Retina (tissue), 1 donor: ENCODE measurements around the gene LRRN3.
A peak's percentile ranks its signal among the peaks of the same experiment; 100 is the strongest.
"Not testable (repeated sequence)": the region's sequence is repeated elsewhere in the genome, so short reads cannot be mapped to it uniquely, and the experiment has no call there.

ENCODE experiments used
- DNase-seq: peaks from one replicate; pipeline ENCODE4 v3.0.0-alpha.2; 2016

LRRN3 gene

DNA sequence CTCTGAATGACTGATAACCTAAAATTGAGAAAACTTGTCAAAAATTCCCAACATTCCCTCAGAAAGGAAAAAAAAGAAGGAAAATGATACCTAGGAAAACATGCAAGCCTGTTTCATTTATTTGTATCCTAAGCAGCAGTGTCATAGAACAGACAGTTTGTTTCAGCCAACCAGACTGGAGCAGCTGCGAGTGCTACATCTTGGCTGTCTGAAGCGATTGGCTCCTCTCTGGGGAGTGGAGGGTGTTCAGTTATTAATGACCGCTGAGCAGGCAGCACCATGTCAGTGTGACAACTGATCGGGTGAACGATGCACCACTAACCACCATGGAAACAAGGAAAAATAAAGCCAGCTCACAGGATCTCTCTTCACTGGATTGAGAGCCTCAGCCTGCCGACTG is at the start of gene LRRN3:
TSS of gene LRRN3 (plus strand) at position 282 of the 400 bp plus-strand sequence. CDS start 31,646 bp downstream, outside the sequence.
- peak; percentile 78 for DNase-seq

- no peak for DNase-seq
These were observed 49.4 kb upstream of the LRRN3 start for GRCh38 chr7:111041577-111041976.

- no peak for DNase-seq
These were observed 48.1 kb upstream of the LRRN3 start for GRCh38 chr7:111042842-111043241.

- no peak for DNase-seq
These were observed 47.4 kb upstream of the LRRN3 start for GRCh38 chr7:111043561-111043960.

DNA sequence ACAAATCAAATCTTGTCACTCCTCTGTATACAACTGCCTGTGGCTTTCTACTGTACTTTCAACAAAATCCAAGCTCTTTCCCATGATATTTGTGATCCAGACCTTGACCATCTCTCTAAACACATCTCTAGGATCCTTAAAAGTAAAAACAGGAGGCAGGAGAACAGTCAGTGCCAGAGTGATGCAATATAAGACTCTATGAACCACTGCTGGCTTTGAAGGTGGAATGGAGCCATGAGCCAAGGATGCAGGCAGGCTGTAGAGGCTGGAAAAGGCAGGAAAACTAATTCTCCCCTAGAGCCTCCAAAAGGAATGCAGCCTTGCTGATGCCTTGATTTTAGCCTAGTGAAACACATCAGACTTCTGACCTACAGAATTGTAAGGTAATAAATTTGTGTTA is 45.5 kb upstream of the LRRN3 start:
- DNase-seq, result no peak

DNA sequence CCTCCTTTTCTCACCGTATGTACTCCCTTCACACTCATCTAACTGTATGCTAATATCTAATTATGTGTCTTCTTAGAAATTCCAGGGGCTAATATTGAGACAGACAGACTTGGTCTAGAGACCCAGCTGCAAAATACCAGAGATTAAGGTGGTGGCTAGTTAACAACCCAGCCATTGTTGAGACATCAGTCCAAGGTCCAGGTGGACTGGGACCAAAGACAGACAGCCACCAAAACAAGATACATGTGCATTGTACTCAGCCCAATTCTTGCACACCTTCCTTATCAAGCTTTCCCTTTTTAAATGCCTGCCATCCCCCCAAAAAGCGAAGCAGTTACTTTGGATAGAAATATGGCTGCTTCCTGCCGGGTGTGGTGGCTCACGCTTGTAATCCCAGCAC is 43.3 kb upstream of the LRRN3 start:
- no peak for DNase-seq

- DNase-seq, result no peak
These were observed 40.8 kb upstream of the LRRN3 start for GRCh38 chr7:111049971-111050680.

GRCh38 chr7:111050875-111051416 is 40.0 kb upstream of the LRRN3 start:
- no peak for DNase-seq

- DNase-seq, result no peak
These were observed 39.1 kb upstream of the LRRN3 start for GRCh38 chr7:111051832-111052231.

- no peak for DNase-seq
These were observed 37.9 kb upstream of the LRRN3 start for GRCh38 chr7:111053035-111053434.

- DNase-seq, result no peak
These were observed 34.6 kb upstream of the LRRN3 start for GRCh38 chr7:111056371-111056770.

DNA sequence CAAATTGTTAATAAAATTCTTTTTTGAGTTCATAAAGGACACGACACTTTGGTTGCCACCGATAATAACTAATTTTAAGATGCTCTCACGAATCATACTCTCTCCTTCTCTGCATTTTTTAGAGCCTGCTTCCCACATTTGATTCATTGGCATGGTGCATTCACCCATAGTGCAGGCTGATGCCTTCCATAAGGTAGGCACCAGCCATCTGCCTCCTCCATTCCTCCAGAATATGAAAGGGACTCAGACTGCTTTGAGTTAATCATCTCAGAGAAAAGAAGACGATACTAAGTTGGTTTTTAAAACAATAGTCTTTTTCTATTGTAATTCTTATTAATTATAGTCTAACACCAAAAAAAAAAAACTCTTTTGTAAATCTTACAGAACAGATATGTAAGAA is 33.9 kb upstream of the LRRN3 start:
- no peak for DNase-seq

- DNase-seq, result no peak
These were observed 31.1 kb upstream of the LRRN3 start for GRCh38 chr7:111059833-111060232.

DNA sequence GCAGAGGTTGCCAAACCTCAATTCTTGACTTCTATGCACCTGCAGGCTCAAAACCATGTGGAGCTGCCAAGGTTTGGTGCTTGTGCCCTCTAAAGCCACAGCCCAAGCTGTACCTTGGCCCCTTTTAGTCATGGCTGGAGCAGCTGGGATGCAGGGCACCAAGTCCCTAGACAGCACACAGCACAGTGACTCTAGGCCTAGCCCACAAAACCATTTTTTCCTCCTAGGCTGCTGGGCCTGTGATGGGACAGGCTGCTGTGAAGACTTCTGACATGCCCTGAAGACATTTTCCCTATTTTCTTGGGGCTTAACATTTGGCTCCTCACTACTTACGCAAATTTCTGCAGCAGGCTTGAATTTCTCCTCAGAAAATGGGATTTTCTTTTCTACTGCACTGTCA is 27.8 kb upstream of the LRRN3 start:
- DNase-seq, result no peak

GRCh38 chr7:111067251-111067650 is 23.7 kb upstream of the LRRN3 start:
- DNase-seq, result no peak

- DNase-seq, result no peak
These were observed 23.2 kb upstream of the LRRN3 start for GRCh38 chr7:111067682-111068081.

- DNase-seq, result no peak
These were observed 22.3 kb upstream of the LRRN3 start for GRCh38 chr7:111068618-111069017.

DNA sequence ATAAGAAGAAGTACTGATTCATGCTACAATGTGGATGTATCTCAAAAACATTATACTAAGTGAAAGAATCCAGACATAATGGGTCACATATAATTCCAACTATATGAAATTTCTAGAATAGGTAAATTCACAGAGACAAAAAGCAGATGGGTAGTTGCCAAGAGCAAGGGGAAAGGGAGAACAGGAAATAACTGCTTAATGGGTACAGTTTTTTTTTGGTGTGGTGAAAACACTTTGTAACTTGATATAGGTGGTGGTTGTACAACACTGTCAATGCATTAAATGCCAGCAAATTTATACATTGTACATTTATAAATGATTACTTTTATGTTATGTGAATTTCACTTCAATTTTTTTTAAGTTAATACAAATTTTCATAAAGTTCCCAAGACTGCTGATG is 19.4 kb upstream of the LRRN3 start:
- no peak for DNase-seq

- not testable (repeated sequence) for DNase-seq
These were observed 18.3 kb upstream of the LRRN3 start for GRCh38 chr7:111072658-111073057.

- DNase-seq, result no peak
These were observed 16.7 kb upstream of the LRRN3 start for GRCh38 chr7:111074071-111074747.

GRCh38 chr7:111074748-111075146 is 16.2 kb upstream of the LRRN3 start:
- no peak for DNase-seq

DNA sequence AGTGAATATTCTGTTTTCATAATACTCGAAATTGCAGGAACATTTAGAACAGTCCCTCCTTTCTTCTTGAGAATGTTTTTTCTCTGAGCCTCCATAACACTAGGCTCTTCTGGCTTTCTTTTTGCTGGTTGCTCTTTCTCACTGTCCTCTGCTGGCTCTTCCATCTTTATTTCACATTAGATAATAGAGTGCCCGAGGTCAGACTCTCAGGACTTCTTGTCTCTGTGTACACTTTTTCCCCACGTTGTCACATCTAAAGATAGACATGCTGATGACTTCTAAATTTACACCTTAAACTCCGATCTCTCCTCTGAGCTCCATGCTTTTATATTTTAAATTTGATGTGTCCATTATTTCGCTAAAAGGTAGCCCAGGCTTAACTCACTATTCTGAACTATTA is 15.4 kb upstream of the LRRN3 start:
- DNase-seq, result no peak

- DNase-seq, result no peak
These were observed 14.7 kb upstream of the LRRN3 start for GRCh38 chr7:111076205-111076604.

- DNase-seq, result no peak
These were observed 13.9 kb upstream of the LRRN3 start for GRCh38 chr7:111077001-111077400.
